HG02981 (cell line): Measurements from ENCODE around the gene OGFOD1.

Experiments used
- ATAC-seq: cut with Tn5 transposase; IDR thresholded peaks from one replicate; pipeline ENCODE4 v1.9.1; 2021; ENCODE audit warnings: mild to moderate bottlenecking, moderate library complexity; ENCODE audit not compliant: unreplicated experiment

The OGFOD1 gene

GRCh38 chr16:56426585-56426984 lies 24.8 kb upstream of the OGFOD1 start:
- ATAC-seq, result no peak

GRCh38 chr16:56428091-56428490 lies 23.3 kb upstream of the OGFOD1 start:
- no peak for ATAC-seq

- no peak for ATAC-seq
Measured at GRCh38 chr16:56436258-56436657, 15.1 kb upstream of the OGFOD1 start.

GRCh38 chr16:56438038-56438437 lies 13.3 kb upstream of the OGFOD1 start:
- no peak for ATAC-seq

- ATAC-seq, result no peak
Measured at GRCh38 chr16:56447286-56447685, 4.1 kb upstream of the OGFOD1 start.

- no peak for ATAC-seq
Measured at GRCh38 chr16:56448005-56448404, 3.3 kb upstream of the OGFOD1 start.

DNA sequence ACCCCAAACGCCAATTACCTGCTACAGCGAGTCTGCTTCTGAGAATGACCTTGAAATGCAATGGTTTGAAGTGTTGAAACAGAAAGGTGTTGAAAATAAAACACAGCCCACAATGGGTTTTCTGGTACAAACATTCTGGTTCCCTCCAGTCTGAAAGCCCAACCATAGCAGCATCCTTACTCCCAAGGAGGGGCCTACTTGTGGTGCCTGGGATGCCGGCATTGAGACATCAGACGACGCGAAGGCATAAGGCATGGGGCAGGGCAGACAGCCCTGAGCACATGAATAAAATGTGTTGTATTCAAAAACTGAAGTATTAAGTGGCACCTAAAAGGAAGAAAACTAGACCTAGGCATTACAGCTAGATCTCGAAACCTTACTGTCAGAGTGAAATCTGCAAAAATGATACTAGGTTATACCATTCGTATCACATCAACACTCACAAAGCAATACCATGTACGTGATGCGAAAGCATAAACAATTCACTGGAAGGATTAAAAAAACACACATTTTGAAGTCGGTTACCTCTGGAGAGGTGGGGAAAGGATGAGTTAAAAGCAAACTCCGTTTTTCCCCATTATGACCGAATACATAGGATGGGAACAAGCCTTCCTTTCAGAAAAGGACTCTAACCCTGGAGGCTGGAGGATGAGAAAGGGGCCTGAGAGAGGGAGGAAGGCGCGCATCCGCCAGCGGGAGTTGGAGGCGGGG lies 924 bp upstream of the OGFOD1 start:
- no peak for ATAC-seq

- ATAC-seq, result peak; percentile 34
Measured at GRCh38 chr16:56451753-56452689, 667 bp downstream of the OGFOD1 start.

GRCh38 chr16:56457927-56458470 lies 6.6 kb downstream of the OGFOD1 start:
- no peak for ATAC-seq

- no peak for ATAC-seq
Measured at GRCh38 chr16:56460101-56460500, 8.7 kb downstream of the OGFOD1 start.

DNA sequence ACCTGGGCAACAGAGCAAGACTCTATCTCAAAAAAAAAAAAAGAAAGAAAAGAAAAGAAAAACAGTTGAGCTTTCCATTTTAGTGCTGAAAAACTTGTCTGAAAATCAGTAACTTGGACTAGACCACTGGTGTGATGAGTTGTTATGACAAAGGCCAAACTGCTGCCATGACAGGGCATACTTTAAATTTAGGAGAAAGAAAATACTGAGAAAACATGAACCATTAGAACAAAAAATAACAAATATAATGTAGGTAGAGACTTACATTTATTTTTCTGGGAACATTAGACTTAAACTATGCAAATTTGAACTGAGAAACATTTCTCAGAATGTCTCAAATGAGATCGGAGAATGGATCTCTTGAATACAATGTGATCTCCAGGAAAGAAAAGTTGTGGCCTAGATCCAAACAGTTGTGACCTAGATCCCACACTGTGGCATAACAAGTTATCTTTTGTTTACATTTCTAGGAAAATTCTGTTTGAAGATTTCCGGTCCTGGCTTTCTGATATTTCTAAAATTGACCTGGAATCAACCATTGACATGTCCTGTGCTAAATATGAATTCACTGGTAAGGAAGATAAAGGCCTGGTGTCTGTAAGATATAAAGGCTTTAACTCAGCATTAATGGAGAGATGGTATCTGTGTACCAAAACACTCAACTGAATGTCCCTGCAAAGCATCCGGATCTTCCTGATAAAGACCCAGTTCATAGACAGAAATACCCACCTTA lies 10.9 kb downstream of the OGFOD1 start:
- ATAC-seq, result no peak

DNA sequence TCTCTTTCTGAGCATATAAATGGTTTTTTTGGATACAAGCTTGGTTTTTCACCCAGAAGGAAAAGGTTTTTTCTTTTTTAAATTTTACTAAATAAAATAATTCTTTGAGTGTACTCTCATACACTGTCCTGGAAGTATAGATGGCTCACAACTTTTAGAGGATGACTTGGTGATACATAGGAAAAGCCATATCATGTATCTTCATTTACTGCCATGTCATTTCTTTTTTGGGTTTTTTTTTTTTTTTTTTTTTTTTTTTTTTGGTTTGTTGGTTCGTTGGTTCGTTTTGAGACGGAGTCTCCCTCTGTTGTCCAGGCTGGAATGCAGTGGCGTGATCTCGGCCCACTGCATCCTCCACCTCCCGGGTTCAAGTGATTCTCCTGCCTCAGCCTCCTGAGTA lies 11.8 kb downstream of the OGFOD1 start:
- no peak for ATAC-seq

DNA sequence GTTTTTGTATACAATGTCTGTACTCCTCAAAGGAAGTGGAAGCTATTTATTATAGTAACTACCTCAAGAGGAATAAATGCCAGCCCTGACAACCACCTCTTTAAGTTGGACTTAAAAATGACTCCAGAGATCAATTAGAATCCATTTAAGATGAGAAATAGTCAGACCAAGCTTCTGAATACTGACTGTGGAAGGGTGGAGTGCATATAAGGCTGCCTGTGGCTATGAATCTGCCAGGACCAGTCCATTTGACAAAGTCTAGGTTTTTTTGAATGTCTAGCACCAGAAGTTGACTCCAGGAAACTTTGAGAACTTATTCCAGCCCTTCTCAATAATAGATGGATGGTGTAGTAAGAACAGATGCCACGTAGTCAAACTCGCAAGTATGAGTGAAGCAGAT lies 15.0 kb downstream of the OGFOD1 start:
- ATAC-seq, result no peak

- ATAC-seq, result no peak
Measured at GRCh38 chr16:56468800-56469199, 17.4 kb downstream of the OGFOD1 start.

DNA sequence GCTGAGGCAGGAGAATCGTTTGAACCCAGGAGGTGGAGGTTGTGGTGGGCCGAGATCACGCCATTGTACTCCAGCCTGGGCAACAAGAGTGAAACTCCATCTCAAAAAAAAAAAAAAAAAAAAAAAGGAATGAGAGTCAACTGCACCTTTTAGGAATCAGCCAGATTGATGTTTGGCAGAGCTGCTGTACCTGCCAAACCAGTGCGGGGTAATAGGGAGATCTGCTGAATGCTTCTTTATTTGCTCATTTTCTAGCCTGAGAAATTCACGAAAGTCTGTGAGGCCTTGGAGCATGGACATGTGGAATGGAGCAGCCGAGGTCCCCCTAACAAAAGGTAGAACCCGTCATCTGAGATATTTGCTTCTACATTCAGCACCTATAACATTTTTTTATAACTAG lies 18.4 kb downstream of the OGFOD1 start:
- no peak for ATAC-seq

DNA sequence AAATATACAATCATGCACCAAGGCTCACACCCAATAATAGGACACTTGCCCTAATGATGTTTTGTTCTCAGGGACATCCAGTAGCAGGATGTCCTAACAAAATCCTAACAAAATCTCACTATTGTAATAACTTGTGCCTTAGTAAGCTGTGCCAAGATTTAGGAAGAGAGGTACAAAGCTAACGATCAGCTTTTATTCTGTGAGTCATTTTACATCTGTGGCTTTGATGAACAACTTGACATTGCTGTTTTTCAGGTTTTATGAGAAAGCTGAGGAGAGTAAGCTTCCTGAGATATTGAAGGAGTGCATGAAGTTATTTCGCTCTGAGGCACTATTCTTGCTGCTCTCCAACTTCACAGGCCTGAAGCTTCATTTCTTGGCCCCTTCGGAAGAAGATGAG lies 18.9 kb downstream of the OGFOD1 start:
- ATAC-seq, result no peak

- ATAC-seq, result no peak
Measured at GRCh38 chr16:56470666-56471065, 19.3 kb downstream of the OGFOD1 start.

DNA sequence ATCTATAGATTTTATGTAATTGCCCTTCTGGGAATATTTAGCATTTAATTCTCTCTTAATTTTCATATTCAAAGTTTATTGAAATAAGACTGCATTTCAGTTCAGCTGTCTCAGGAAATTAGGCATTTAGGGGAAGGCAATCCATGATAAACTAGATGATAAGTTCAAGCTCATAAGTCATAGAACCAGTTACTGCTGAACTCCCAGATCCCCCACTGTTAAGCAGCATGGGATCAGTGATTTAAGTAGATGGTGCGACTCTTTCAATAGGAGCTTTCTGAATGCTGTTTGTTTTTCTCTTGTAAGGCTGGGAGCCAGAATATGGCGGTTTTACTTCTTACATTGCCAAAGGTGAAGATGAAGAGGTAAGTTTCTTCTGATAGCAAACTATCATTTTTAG lies 23.8 kb downstream of the OGFOD1 start:
- ATAC-seq, result no peak

GRCh38 chr16:56477096-56477878 lies 25.9 kb downstream of the OGFOD1 start:
- no peak for ATAC-seq

- no peak for ATAC-seq
Measured at GRCh38 chr16:56478281-56479049, 27.1 kb downstream of the OGFOD1 start.
